NCI-H524 treated with DMSO at 0.1 percent for 48 hours (cell line): ENCODE results near the gene PRXL2A.
"Not testable (repeated sequence)": the region's sequence is repeated elsewhere in the genome, so short reads cannot be mapped to it uniquely, and the experiment has no call there.

Experiments used
- DNase-seq: peaks from one replicate; lab custom pipeline; 2025; lab: John Stamatoyannopoulos, UW

The PRXL2A gene

DNA sequence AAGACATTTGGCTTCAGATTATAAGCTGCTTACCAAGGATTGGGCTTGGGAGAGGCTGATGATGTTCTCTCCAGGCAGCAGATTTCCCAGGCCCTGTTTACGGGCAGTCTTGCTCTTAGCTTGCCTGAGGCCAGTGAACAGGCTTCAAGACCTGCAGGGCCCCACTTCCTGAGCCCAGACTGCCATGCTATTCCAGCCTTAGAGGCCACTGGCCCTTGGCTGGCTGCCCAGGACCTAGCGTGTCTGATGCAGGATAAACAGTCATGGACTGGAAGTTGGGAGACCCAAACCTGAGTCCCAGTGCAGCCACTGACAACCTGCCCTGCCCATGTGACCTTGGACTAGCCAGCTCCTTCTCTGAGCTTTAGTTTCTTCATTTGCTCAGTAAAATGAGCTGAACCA lies 2.9 kb downstream of the PRXL2A start:
- DNase-seq: no peak

DNA sequence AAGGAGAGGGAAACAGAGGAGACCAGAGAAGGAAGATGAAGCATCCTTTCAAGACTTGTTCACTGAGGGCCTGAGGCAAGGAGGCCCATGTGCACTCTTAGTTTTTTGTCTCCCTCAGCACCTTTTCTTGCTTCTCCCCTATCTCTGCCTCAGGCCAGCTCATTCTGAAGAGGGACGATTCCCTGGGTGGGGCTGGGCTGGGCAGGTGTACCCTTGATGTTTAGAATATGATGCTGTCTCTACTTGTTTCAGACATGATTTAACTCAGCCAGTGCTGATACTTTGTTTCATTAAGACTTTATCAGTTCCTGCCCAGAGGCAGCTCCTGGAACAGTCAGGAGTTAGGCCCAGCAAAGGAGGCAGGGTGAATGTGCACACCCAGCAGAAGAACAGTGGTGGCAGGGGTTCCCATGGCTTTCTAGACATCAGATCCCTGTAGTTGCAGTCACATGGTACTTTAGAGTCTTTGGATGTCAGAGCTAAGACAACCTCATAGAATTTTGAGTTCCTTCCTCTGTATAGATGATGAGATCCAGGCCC lies 3.4 kb downstream of the PRXL2A start:
- no peak for DNase-seq

DNA sequence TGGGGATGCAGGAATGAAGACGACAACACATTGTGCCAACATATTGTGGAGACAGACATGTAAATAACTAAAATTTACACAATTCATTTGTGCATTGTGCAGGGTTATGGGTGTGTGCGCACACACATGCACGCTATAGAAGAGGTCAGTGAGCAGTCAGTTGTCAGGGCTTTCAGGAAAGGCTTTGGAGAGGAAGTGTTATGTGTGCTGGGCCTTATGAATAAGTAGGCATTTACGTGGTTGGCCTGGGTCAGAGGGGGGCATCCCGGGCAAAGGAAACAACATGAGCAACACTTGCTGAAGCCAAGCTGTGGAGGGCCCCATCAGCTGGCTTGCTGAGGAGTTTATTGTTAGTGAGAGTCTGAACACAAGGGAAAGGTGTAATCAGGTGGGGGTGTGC lies 4.1 kb downstream of the PRXL2A start:
- DNase-seq: no peak

GRCh38 chr10:80413271-80413996 lies 5.1 kb downstream of the PRXL2A start:
- DNase-seq: no peak

- DNase-seq: no peak
These were observed 6.0 kb downstream of the PRXL2A start for GRCh38 chr10:80414142-80414895.

DNA sequence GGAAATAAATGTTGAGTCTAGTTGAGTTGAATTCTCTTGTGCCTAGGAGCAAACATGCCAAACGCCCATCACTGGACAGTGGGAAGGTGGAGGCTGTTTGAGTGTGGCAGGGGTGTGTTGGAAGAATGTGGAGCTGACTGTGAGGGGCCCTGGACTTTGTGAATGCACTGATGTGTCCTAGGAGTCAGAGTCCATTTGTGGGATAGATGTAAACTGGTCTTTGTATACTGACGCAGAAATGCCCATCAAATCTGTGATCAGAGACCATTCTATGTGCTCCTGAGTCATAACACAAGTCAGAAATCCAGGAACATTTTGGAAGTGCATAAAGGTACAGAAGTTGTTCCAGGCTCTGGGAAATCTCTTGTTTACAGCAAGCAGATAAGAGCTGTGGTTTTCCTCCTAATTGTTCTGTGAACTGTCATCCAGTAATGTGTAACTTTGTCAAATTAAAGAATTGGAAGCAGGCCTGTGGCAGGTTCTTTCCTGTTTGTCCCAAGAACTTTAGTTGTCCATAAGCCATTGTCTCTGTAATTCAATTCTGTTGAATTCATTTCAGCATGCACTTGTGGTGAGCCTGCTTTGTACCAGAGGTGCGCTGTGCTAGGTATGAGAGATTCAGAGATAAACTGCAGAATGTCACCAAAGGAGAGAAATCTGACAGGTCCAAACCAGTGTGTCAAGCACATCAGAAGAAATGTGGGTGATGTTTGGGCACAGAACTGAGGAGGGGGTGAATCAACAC lies 7.6 kb downstream of the PRXL2A start:
- no peak for DNase-seq

DNA sequence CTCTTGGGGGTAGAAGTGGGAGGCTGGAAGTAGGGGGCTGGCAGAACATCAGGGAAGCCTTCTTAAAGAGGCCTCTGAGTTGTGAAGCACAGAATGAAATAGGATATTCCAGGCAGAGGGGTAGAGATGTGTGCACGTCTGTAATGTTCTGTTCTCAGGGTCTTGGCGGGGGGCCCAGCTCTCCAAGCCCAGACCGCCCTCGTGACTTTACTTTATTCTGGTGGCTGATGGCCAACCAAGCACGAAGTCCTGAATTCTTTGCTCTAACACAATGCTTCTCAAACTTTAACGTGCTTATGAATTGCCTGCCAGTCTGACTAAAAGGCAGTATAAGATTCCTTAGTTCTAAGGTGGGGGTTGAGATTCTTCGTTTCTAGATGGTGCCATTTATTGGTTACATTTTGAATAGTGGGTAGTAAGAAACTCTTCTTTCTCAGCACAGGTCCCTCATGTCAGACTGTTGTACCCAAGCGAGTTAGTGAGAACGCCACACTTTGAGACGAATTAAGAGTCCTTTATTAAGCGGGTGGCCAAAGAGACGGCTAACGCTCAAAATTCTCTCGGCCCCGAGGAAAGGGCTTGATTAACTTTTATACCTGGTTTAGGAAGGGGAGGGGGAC lies 8.2 kb downstream of the PRXL2A start:
- no peak for DNase-seq

GRCh38 chr10:80417256-80417655 lies 8.9 kb downstream of the PRXL2A start:
- DNase-seq: not testable (repeated sequence)

- DNase-seq: no peak
These were observed 12.8 kb downstream of the PRXL2A start for GRCh38 chr10:80421050-80421706.

- no peak for DNase-seq
These were observed 13.6 kb downstream of the PRXL2A start for GRCh38 chr10:80421707-80422536.

GRCh38 chr10:80425901-80426300 lies 17.6 kb downstream of the PRXL2A start:
- no peak for DNase-seq

- DNase-seq: no peak
These were observed 19.2 kb downstream of the PRXL2A start for GRCh38 chr10:80427541-80427940.

DNA sequence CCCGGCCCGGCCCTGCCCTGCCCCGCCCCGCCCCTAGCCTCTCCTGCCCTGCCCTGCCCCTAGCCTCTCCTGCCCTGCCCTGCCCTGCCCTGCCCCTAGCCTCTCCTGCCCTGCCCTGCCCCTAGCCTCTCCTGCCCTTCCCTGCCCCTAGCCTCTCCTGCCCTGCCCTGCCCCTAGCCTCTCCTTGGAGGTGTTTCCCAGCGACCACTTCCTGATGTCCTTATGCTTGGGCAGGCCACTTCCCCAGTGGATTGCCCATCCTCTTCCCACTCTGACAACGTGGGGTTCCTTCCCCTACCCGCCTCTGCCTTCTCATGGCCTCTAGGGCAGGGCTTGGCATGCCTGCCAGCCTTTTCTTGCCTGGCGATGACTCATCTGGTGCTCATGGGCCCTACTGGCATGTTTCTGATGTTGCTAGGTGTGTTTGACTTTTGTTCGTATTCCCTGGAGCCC lies 21.2 kb downstream of the PRXL2A start:
- no peak for DNase-seq

GRCh38 chr10:80433134-80433533 lies 24.8 kb downstream of the PRXL2A start:
- no peak for DNase-seq

DNA sequence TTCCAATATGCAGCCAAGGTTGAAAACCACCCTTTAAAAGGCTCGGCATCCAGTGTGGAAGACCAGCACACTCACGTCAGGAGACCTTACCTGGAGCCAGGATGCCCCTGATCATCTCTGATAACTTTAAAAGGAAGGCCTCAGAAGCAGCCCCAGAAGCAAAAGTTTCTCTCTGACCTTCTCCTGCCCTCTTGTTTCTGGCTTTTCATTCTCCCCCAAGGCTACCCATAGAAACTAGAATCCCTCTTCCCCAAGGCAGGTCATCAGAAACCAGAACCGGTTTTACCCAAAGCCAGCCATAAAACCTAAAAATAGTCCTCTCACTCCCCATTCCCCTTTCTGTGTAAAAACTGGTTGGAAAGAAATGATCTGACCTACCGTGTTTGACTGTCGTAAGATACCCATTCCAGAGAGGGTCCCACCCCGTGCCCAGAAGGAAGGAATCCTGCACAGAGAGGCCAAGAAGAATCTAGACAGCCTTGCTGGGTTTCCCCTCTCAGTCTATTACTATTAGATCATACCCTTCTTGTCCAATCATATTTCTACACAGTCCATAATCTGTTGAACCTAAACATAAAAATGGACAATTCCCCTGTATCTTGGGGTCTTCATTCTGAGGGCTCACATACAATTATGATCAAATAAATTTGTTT lies 28.2 kb downstream of the PRXL2A start:
- DNase-seq: no peak

GRCh38 chr10:80437227-80437626 lies 28.9 kb downstream of the PRXL2A start:
- no peak for DNase-seq

DNA sequence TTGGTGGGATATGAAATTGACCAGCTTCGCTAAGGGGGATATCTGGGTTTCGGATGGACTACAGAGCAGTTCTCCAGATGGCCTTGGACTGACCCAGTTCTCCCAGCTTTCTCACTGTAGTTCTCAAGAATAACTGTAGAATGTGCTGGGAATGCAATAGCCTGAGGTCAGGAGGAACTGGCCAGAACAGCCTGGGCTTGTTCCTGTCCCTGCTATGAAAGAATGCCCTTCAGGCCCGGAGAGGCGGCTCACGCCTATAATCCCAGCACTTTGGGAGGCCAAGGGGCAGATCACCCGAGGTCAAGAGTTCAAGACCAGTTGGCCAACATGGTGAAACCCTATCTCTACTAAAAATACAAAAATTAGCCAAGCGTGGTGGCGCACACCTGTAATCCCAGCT lies 33.5 kb downstream of the PRXL2A start:
- no peak for DNase-seq

GRCh38 chr10:80442879-80443278 lies 34.5 kb downstream of the PRXL2A start:
- no peak for DNase-seq

DNA sequence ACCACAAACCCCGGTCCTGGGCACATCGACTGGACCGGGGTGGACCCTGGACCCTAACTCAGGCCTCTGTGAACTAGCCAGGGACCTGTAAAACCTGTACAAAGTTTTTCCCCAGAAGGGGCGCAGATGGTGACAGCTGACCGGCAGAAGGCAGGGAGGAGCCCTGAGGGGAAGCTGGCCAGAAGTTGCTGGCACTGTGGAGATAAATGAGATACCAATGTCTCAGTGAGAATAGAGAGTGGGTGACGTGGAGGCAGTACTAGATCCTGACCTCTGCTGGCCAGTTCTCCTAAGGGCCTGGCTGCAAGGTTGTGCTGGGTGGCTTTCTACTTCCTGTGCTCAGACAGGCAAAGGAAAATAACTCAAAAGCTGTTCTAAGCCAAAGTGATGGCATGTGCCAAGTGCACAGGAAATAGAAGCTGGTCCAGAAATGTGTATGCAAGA lies 35.2 kb downstream of the PRXL2A start:
- DNase-seq: no peak

GRCh38 chr10:80444124-80444523 lies 35.8 kb downstream of the PRXL2A start:
- DNase-seq: no peak
